Measurements from ENCODE around the gene DNAAF3. TPM values are rescaled to one million over a fixed set of nuclear protein-coding genes. Genes with fewer than 3 reads are reported as not detected.
"Not testable (repeated sequence)": the region's sequence is repeated elsewhere in the genome, so short reads cannot be mapped to it uniquely, and the experiment has no call there.

The DNAAF3 gene
- total RNA-seq, 1 donor from 2014 or later: 2.4 TPM

- TF ChIP-seq, protein P1, sequence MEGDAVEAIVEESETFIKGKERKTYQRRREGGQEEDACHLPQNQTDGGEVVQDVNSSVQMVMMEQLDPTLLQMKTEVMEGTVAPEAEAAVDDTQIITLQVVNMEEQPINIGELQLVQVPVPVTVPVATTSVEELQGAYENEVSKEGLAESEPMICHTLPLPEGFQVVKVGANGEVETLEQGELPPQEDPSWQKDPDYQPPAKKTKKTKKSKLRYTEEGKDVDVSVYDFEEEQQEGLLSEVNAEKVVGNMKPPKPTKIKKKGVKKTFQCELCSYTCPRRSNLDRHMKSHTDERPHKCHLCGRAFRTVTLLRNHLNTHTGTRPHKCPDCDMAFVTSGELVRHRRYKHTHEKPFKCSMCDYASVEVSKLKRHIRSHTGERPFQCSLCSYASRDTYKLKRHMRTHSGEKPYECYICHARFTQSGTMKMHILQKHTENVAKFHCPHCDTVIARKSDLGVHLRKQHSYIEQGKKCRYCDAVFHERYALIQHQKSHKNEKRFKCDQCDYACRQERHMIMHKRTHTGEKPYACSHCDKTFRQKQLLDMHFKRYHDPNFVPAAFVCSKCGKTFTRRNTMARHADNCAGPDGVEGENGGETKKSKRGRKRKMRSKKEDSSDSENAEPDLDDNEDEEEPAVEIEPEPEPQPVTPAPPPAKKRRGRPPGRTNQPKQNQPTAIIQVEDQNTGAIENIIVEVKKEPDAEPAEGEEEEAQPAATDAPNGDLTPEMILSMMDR (IDR thresholded peaks at IDR 0.05; ENCODE audit: partially characterized antibody, unreplicated experiment): no peak
- Mint-ChIP-seq H3K27ac (ENCODE audit: unreplicated experiment) (no peak overlapping the region), H3K4me1 (ENCODE audit: low read depth, unreplicated experiment) (peaks cover 1% of the 10 kb centered on the region), H3K9me3 (ENCODE audit: unreplicated experiment) (peaks cover 8% of the 10 kb centered on the region), H3K27me3 (ENCODE audit: unreplicated experiment) (peaks cover 16% of the 10 kb centered on the region), H3K4me3 (ENCODE audit: unreplicated experiment) (no peak overlapping the region), H3K36me3 (ENCODE audit: unreplicated experiment) (no peaks in the 10 kb centered on the region)
- DNase-seq: no peak
Observed at GRCh38 chr19:55158848-55159749, 7.3 kb downstream of the DNAAF3 start.

GRCh38 chr19:55158423-55158822 lies 8.0 kb downstream of the DNAAF3 start:
- peak overlapping the region; percentile 38 for H3K27ac Mint-ChIP-seq (ENCODE audit: unreplicated experiment)
- TF ChIP-seq, protein P1 (IDR thresholded peaks at IDR 0.05; ENCODE audit: partially characterized antibody, unreplicated experiment): no peak
- no peaks in the 10 kb centered on the region for H3K36me3 Mint-ChIP-seq (ENCODE audit: unreplicated experiment)
- H3K9me3 Mint-ChIP-seq (ENCODE audit: unreplicated experiment): peaks cover 8% of the 10 kb centered on the region
- peaks cover 17% of the 10 kb centered on the region for H3K27me3 Mint-ChIP-seq (ENCODE audit: unreplicated experiment)
- peaks cover 1% of the 10 kb centered on the region for H3K4me1 Mint-ChIP-seq (ENCODE audit: low read depth, unreplicated experiment)
- DNase-seq: no peak
- H3K4me3 Mint-ChIP-seq (ENCODE audit: unreplicated experiment): no peak overlapping the region

GRCh38 chr19:55157064-55157908 lies 9.1 kb downstream of the DNAAF3 start, which contains the start of gene TNNI3:
TNNI3 (minus strand) TSS chr19:55157732; CDS start chr19:55157589, 143 bp downstream.
- TF ChIP-seq, protein P1 (IDR thresholded peaks at IDR 0.05; ENCODE audit: partially characterized antibody, unreplicated experiment): no peak
- Mint-ChIP-seq H3K27me3 (ENCODE audit: unreplicated experiment) (peaks cover 17% of the 10 kb centered on the region), H3K4me3 (ENCODE audit: unreplicated experiment) (peak within 1 kb of the TSS; percentile 71), H3K9me3 (ENCODE audit: unreplicated experiment) (peaks cover 9% of the 10 kb centered on the region), H3K4me1 (ENCODE audit: low read depth, unreplicated experiment) (peaks cover 1% of the 10 kb centered on the region), H3K36me3 (ENCODE audit: unreplicated experiment) (no peaks in the 10 kb centered on the region), H3K27ac (ENCODE audit: unreplicated experiment) (peak within 1 kb of the TSS; percentile 38)
- DNase-seq: no peak

GRCh38 chr19:55156202-55157063 lies 10.0 kb downstream of the DNAAF3 start:
- Mint-ChIP-seq H3K27ac (ENCODE audit: unreplicated experiment) (no peak overlapping the region), H3K4me1 (ENCODE audit: low read depth, unreplicated experiment) (peaks cover 2% of the 10 kb centered on the region), H3K9me3 (ENCODE audit: unreplicated experiment) (peaks cover 14% of the 10 kb centered on the region), H3K4me3 (ENCODE audit: unreplicated experiment) (peak overlapping the region; percentile 71), H3K27me3 (ENCODE audit: unreplicated experiment) (peaks cover 20% of the 10 kb centered on the region), H3K36me3 (ENCODE audit: unreplicated experiment) (no peaks in the 10 kb centered on the region)
- TF ChIP-seq, protein P1 (IDR thresholded peaks at IDR 0.05; ENCODE audit: partially characterized antibody, unreplicated experiment): no peak
- DNase-seq: peak; percentile 77

DNA sequence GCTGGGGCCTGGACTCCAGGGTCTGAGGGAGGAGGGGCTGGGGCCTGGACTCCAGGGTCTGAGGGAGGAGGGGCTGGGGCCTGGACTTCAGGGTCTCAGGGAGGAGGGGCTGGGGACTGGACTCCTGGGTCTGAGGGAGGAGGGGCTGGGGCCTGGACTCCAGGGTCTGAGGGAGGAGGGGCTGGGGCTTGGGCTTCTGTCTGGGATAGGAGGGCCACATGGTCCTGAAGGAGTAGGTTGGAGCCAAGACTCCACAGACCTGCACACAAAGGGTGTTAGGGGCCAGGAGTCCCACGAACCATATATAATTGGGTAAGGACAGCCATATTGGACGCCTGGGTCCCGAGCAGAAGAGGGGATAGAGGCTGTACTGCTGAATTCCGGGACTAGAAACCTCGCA lies 10.6 kb downstream of the DNAAF3 start:
- not testable (repeated sequence) for DNase-seq; H3K4me1 Mint-ChIP-seq (ENCODE audit: low read depth, unreplicated experiment); H3K27ac Mint-ChIP-seq (ENCODE audit: unreplicated experiment); H3K36me3 Mint-ChIP-seq (ENCODE audit: unreplicated experiment); H3K4me3 Mint-ChIP-seq (ENCODE audit: unreplicated experiment)
- Mint-ChIP-seq H3K27me3 (ENCODE audit: unreplicated experiment) (peaks cover 23% of the 10 kb centered on the region), H3K9me3 (ENCODE audit: unreplicated experiment) (peaks cover 14% of the 10 kb centered on the region)

Measured in glutamatergic neuron (in vitro differentiated cells).